SHP77 treated with DMSO at 0.1 percent for 48 hours (cell line): ENCODE measurements around the gene KCNMA1.
"Not testable (repeated sequence)": the region's sequence is repeated elsewhere in the genome, so short reads cannot be mapped to it uniquely, and the experiment has no call there.

ENCODE experiments used
- DNase-seq: peaks from one replicate; lab custom pipeline; 2025; lab: John Stamatoyannopoulos, UW

KCNMA1 gene

GRCh38 chr10:77664008-77664407, 26.4 kb upstream of the KCNMA1 start:
- no peak for DNase-seq

DNA sequence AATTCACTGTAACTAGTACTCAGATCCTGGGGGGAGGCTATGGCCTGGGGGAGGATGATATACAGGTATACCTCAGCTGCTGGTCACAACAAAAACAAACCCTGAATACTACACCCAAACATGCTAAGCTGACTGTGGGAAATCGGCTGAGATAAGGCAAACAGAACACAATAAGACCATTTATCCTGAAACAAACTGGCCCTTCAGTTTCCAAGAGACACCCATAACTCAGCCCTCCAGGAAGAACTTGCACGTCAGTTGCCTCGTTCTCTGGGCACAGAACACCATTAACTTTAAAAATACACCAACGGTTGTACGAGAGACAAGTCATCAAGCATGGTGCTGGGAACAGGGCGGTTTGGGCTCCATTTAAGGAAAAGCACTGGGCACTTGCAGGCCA, 24.1 kb upstream of the KCNMA1 start:
- DNase-seq = no peak

GRCh38 chr10:77661100-77661499, 23.5 kb upstream of the KCNMA1 start:
- no peak for DNase-seq

DNA sequence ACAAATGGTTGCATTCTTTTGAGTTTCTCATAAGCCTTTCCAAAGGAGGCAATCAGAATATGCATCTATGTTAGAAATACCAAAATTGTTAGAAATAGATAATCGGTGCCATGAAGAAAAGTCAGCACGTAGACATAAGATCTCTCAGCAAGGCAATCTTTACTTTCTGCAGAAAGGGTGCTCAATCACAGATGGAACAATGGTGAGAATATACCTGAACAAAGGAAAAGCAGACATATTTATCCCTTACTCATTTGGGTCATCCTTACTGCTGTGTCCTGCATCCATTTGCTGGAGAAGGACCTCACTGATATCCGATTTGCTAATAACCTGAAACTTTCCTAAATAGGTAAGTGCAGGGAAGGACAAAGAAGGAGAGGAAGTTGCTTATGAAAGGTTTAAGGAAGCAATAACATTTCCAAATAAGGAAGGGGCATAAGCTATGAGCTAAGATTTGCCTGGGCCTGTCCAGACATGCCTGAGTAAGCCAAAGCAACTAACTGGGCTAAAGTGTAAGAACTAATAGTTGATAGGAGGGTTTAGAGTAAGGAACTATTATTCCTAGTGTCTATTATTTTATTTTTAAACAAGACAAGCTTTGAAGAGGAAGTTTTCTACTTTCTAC, 21.6 kb upstream of the KCNMA1 start:
- not testable (repeated sequence) for DNase-seq

DNA sequence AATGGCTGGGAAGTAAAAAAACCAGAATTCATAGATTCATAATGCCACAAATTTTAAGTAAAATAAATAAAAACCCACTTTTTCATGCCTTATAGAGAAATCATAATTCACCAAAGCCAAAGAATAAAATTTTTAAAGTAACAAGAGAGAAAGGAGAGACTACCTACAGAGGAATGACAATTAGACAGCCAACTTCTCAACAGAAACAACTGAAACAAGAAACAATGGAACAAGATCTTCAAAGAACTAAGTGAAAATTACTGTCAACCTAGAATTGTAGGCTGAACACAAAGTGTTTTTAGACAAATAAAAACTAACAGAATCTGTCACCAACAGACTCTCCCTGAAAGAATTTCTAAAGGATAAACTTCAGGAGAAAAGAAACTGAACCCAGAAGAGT, 15.6 kb upstream of the KCNMA1 start:
- no peak for DNase-seq

DNA sequence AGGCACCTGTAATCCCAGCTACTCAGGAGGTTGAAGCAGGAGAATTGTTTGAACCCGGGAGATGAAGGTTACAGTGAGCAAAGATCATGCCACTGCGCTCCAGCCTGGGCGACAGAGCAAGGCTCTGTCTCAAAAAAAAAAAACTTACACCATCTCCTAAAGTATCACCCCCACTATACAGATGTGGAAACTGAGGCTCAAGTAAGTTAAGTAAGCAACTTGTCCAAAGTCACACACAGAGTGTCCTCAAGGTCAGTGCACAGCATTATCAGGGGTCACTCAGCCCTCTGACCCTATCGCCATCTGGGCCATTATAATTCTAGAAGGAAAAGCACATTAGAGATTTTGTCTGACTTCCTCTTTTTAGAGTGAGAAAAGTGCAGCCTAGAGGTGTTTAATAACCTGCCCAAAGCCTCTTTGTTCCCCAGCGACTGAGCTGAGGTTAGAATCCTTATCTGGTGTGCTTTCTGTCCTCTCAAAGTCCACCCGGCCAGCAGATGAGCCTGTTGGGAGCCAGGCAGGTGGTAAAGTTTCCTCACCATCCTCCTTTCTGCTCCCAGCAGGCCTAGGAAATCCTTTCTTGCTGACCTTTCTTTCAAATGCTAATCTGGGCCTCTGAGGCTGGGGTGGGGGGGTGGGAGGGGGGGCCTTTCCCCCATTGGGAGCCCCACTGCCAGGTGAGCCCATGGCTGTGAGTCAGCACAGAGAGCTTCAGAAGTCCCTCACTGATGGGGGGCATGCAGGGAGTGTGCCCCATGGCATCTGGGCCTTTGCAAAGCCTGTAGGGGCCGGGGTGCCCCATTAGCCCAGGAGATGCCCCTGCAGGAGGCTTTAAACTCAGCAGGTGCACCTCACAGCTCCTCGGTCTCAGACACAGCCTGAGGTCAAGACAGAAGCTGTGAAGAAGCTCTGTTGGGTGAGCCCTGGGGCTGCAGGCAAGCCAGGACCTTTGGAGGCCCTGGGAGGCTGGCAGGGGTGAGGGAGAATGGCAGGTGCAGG, 12.0 kb upstream of the KCNMA1 start:
- no peak for DNase-seq

DNA sequence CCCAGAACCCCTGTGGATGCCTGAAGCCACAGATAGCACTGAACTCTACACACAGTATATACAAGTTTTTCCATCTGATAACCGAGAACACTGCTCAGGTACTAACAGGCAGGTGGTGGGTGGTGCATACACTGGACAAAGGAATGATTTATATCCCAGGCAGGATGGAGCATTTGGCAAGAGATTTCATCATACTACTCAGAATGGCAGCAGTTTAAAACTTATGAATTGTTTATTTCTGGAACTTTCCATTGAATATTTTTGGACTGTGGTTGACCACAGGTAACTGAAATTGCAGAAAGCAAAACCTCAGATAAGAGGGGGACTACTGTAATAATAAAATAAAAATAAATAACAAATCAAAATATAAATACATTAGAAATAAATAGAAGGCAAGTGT, 10.9 kb upstream of the KCNMA1 start:
- DNase-seq = no peak

- DNase-seq = no peak
These were observed 10.1 kb upstream of the KCNMA1 start for GRCh38 chr10:77647543-77648293.

GRCh38 chr10:77644557-77645243, 7.1 kb upstream of the KCNMA1 start:
- DNase-seq = no peak

DNA sequence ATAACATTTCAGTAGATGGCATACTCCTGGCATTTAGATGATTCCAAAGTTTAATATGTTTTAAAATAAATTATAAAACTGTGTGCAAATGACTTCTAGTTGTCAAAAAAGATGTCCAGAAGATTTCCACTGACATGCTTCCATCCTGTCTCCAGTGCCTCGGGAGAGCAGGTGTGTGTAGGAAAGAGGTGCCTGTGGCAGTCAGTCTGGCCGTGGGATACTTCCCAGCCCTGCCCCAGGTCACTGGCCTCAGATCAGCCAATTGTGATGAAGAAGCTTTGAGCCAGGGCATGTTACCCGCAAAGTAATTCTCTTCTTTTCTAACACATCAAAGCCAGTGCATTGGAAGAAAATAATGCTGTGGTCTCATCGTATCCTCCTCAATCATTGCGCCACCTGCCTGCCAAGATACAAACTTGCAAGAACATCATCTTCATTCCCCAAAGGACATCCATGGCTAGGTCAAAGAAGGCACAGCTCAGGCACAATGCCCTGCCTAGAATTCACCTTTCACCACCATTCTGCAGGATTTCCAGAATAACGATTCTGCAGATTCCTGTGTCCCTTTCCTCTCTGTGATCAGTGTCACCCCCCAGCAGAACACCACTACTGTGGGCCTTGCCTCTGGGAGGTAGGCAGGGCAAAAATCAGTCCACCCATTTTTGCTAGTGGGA, 6.3 kb upstream of the KCNMA1 start:
- DNase-seq = no peak

DNA sequence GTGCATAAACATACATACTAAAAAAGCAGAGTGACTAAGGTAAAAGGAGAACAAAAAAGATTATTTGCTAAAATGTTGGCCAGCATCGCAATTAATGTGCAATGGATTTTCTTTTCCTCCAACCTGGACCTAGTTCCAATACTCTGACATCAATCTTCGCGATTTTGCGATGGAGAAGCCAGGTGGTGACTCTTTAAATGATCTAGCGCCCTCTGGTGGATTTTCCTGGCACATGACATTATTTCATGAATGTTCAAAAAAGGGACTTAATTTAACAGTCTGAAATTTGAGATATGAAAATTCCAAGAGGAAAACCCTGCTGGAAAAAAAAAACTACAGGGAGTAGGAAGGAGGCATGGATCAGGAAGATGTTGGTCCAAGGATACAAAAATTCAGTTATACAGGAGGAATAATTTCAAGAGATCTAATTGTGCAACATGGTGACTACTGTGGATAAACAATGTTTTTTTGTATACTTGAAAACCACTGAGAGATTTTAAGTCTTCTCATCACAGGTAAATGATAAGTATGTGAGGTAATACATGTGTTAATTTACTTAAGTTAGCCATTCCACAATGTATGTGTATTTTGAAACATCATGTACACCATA, 4.3 kb upstream of the KCNMA1 start:
- no peak for DNase-seq

GRCh38 chr10:77641344-77641743, 3.7 kb upstream of the KCNMA1 start:
- DNase-seq = no peak

- no peak for DNase-seq
These were observed 2.6 kb upstream of the KCNMA1 start for GRCh38 chr10:77640167-77640566.

- DNase-seq = no peak
These were observed 2.1 kb upstream of the KCNMA1 start for GRCh38 chr10:77639756-77640155.

DNA sequence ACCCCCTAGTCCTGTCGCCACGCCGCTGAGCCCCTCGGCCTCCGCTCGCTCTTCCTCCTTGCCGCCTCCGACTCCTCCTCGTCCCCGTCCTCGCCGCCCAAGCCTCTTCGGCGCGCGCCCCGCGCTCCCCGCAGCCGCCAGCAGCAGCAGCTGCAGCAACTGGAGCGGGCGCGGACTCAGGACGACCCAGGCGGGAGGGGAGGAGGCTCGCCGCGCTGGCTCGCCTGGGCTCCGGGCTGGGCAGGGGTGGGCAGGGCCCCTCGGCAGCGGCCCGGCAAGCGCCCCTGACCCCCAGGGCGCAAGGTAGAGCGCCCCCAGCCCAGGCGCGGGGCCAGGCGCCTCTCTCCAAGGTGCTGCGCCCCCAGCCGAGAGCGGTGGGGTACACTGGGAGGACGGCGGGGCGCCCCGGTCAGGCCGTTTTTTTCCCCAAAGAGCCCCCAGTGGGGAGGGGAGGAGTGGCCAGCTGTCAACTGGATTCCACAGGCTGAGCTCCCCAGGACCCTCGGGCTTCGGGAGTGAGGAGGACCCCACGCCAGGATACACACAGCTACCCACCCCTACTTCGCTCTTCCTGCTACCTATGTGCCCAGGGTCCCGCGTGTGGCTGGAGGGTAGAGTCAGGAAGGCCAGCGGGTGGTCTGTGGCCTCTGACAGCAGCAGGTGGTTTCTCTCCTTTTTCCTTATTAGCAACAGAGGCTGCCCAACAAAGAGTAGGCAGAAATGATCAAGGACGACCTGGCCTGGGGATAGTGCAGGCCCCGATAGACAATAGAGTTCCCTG, 903 bp upstream of the KCNMA1 start:
- DNase-seq = no peak

- no peak for DNase-seq
These were observed 559 bp downstream of the KCNMA1 start for GRCh38 chr10:77636967-77637531.

GRCh38 chr10:77636282-77636966, 1.2 kb downstream of the KCNMA1 start:
- DNase-seq = no peak

DNA sequence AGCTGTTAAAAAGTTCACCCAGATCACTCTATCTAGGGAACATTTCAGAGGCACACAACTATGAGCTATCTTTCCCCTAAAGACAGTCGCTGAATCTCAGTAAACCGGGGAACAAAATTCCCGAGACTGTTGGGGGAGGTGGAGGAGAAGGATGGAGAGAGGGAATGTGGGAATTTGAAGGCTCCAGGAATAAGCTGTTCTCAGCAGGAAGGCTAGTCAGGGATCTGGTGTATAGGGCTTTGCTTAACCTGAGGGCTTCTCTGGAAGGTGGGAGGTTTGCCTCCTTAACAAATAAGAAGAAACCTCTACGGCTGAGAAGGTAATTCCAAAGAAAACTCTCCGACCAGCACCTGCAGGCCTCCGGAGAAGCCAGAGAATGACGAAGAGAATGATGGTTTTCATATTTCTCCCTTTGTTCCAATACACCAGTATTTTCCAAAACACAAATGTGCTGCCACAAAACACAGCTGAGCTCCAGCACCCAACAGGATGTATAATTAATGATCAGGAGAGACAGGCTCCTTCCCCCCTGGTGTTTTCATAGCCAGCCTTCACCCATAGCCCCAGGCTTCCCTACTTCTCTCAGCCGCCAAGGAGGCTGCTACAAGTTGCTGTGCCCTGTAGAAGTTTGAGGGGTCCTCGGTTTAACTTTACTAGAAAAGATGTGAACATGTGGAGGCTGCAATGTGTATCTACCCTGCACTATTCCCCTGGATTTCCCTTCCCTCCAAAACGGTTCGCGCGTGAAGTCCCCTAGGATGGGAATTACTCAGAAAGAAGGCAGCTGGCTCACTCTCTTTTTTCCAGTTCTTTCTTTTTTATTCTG, 2.0 kb downstream of the KCNMA1 start:
- DNase-seq = no peak
